ENCODE results near the gene TSKS.

The TSKS gene

DNA sequence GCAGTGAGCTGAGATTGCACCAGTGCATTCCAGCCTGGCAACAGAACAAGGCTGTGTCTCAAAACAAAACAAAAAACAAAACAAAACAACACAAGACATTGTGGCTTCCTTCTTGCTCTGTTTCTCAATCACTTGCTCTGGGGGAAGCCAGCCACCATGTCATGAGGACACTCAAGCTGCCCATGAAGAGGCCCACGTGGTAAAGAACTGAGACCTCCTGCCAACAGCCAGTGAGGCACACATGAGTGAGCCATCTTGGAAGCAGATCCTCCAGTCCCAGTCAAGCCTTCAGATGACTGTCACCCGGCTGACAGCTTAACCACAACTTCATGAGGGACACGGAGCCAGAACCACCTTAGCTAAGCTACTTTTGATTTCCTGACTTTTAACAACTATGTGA, 47.0 kb downstream of the TSKS start:
- no peak for DNase-seq

DNA sequence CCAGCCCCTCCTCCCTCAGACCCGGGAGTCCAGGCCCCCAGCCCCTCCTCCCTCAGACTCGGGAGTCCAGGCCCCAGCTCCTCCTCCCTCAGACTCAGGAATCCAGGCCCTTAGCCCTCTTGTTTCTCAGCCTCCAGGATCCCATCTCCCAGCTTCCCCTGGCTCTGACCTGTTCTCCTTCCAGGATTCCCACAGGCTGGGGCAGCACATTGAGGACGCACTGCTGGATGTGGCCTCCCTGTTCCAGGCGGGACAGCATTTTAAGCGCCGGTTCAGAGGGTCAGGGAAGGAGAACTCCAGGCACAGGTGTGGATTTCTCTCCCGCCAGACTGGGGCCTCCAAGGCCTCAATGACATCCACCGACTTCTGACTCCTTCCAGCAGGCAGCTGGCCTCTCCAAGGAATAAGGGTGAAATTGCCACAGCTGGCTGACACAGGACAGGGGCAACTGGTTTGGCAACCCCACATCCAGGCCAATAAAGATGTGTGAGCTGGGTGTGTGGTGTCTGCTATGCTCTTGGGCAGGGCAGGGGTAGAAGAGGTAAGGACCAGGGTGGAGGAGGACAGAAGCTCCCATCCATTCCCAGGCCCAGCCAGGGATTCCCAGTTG, 49.8 kb downstream of the TSKS start:
- DNase-seq, result no peak

DNA sequence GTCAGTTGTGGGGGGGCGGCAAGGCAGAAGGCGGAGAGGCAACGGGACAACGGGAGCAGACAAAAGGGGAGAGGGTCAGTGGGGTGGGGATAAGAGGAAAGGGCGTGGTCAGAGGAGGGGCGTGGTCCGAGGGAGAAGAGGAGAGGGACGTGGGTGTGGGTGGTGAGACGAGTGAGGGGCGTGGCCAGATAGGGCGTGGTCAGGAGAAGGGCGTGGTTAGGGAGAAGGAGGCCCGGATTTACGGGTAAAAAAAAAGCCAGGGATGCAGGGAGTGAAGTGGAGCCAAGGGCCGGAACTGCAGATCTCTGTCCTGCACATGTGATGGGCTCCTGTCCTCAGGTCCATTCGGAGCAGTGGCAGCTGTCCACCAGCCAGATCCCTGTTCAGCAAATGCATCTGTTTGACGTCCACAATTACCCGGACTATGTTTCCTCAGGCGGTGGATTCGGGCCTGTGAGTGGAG, 50.7 kb downstream of the TSKS start:
- no peak for DNase-seq

DNA sequence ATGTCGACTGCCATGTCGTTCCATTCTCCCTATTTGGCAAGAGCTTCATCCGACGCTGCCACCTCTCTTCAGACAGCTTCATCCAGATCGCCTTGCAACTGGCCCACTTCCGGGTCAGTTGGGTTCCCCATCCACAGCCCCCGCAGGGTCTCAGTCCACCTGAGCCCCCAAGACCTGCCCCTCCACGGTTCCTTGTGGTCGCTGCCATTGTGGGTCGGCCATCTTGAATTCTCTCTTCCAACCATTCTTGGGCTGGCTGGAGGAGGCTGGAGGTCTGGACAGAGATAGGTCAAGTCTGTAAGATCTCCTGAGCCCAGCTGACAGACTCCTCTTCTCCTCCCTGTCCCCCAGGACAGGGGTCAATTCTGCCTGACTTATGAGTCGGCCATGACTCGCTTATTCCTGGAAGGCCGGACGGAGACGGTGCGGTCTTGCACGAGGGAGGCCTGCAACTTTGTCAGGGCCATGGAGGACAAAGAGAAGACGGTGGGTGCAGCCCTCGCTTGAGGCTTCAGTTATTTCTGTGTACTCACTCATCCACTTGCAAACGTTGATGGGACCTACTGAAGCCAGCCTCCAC, 52.6 kb downstream of the TSKS start:
- no peak for DNase-seq

DNA sequence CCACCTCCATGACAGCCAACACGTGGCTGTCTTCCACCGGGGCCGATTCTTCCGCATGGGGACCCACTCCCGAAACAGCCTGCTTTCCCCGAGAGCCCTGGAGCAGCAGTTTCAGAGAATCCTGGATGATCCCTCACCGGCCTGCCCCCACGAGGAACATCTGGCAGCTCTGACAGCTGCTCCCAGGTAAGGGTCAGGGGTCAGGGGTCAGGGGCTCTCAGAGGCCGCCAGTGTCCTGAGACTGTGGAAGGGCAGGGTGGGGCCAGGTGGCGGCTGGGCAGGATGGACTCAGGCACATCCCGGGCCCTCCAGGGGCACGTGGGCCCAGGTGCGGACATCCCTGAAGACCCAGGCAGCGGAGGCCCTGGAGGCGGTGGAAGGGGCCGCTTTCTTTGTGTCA, 57.2 kb downstream of the TSKS start:
- no peak for DNase-seq

DNA sequence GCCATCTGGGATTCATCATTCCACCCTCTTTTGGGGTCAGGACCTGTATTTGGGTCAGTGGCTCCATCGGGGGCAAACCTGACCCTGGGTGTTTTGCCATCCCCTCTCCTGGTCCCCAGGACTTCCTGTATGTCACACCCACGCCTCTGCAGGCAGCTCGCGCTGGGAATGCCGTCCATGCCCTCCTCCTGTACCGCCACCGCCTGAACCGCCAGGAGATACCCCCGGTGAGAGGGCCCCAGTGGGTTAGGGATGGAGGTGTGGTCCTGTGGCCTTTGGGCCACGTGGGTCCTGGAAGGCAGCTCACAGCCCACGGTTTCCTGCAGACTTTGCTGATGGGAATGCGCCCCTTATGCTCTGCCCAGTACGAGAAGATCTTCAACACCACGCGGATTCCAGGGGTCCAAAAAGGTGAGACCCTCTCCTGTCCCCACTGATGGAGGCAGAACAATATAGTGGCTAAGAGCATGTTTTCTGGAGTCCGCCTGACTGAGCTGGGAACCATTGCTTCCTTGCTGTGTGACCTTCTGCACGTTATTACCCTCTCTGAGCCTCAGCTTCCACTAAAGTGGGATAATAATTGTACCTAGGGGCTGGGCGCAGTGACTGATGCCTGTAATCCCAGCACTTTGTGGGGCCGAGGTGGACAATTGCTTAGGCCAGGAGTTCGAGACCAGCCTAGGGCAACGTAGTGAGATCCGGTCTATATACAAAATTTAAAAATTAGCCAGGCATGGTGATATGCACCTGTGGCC, 58.0 kb downstream of the TSKS start:
- no peak for DNase-seq

DNA sequence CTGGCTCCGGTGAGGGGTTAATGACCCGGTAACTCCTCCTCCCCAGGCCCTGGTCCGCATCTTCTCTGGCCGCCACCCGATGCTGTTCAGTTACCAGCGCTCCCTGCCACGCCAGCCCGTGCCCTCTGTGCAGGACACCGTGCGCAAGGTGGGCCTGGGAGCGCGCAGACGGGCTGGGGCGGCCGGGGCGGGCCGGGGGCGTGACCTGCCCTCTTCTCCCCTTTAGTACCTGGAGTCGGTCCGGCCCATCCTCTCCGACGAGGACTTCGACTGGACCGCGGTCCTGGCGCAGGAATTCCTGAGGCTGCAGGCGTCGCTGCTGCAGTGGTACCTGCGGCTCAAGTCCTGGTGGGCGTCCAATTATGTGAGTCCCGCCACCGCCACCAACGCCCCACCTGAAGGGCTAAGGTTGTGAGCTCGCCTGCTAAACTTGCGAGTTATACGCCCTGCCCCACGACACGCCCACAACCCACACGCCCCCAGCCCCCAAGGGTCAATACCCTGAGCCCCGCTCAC, 61.8 kb downstream of the TSKS start:
- no peak for DNase-seq

DNA sequence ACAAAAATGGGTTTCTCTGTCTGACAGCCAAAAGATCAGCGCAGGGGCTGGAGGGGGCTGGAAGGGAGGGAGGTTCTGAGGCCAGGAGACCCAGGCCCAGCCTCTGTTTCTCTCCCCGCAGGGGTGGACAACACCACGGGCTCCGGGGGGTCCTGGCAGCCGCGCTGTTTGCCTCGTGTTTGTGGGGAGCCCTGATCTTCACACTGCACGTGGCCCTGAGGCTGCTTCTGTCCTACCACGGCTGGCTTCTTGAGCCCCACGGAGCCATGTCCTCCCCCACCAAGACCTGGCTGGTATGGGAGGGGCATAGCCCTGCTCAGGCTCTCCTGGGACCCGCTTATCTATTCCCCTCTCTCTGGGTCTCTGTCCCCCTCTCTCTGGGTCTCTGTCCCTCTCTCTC, 62.5 kb downstream of the TSKS start:
- no peak for DNase-seq

DNA sequence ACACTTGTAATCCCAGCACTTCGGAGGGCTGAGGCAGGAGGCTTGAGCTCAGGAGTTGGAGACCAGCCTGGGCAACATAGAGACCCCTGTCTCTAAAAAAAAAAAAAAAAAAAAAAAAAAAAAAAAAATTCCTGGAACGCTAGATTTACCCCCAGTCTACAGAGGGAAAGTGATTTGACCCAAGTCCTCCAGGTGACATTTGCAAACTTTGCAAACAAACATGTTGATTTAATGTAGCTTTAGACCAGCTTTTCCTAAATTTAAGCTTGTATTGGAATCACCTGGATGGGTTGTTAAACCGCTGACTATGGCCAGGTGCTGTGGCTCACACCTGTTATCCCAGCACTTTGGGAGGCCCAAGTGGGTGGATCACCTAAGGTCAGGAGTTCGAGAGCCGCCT, 63.7 kb downstream of the TSKS start:
- DNase-seq, result no peak

DNA sequence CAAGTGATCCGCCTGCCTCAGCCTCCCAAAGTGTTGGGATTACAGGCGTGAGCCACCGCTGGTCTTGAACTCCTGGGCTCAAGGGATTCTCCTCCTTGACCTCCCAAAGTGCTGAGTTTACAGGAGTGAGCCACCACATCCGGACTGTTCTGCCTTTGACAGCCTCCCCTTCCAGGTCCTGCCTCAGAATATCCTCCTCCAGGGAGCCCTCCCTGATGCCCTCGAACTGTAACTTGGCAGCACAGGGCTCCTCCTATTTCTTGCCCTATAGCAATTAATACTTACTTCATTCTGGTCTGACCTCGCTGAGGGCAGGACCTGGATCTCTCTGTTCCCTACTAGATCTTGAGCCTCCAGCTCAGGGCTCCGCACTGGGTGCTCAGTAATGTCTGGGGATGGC, 66.2 kb downstream of the TSKS start:
- no peak for DNase-seq

DNA sequence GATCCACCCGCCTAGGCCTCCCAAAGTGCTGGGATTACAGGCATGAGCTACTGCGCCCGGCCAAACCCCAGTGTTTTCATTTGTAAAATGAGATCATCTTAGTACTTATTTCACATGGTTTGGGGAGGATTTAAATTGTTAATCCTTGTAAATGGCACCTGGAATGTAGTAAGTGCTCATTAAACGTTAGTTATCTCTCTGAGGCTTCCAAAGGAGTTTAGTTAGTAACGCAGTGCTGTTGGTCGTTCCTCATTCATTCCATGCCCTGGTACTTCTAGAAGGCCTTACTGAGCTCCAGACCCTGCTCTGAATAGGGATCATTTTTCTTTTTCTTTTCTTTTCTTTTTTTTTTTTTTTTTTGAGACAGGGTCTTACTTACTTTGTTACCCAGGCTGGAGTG, 67.0 kb downstream of the TSKS start:
- no peak for DNase-seq

DNA sequence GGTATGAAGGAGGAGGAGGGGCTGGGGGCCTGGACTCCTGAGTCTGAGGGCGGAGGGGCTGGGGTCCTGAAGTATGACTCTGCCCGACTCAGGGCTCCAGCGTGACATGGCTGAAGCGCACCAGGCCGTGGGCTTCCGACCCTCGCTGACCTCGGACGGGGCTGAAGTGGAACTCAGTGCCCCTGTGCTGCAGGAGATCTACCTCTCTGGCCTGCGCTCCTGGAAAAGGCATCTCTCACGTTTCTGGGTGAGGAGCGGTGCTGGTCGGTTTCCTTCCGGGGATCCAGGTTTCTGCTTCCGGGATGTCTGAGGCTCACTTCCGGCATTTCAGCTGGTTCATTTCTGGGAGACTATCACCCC, 71.0 kb downstream of the TSKS start:
- DNase-seq, result peak in 17 of 51 donors; percentile 4 to 43 (median 26)

DNA sequence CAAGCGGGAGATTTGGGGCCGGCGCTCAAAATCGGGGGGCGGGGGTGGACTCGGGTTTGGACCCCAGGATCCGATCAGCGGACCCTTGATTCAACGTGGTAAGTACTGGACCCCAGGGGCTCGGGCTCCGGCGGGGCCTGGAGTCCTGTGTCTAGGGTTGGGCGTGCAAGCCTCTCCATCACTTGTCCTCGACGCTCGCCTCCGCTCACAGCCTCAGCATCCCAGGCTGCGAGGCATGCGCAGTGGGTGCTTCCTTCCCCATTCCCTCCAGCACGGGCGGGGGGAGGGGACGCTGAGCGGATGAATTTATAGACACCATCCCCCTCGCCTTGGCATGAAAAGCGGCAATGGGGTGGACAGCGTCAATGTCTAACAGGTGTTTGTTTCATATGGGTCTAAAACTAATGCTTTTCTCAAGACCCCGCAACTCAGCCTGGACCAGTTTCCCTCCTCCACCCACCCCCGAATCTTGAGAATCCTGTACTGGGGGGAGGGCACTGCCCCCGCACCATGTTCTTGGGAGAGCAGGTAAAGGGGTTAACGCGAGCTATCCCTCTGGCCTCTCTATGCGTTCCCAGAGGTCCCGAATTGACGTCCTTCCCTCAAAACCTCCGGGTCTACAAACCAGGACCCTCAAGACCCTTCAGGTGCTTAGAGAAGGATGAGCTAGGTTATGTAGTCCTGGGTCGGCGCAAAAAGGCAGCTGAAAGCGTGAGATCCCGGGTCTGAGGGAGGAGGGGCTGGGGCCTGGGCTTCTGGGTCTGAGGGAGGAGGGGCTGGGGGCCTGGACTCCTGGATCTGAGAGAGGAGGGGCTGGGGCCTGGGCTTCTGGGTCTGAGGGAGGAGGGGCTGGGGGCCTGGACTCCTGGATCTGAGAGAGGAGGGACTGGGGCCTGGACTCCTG, 71.6 kb downstream of the TSKS start:
- peak in 49 of 51 donors; percentile 8 to 88 (median 62) for DNase-seq

DNA sequence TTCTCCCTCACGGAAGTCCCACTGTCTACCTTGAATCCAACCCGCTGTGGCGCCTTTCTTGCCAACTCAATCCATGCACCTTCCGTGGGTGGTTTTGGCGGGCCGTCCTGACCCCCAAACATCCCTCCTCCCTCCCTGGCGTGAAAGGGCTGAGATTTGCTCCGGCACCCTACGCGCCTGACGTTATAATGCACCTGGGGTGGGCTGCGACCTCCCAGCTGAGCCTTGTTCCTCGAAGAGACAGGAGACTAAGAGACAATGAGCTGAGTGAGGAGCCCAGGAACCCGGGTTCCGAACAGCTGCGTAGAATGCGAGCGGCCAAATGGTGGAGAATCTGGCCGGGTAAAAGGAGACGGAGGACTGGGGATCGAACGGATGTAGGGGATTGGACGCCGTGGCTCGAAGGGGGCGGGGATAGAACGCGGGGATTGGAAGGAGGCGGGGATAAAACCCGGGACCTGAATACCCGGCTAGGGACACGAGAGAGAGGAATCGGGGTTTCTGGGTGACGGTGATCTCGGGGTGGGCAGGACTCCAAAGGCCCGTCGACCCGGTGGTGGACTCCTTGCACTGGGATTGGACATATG, 72.4 kb downstream of the TSKS start, which contains the start of gene CPT1C:
CPT1C (plus strand) TSS at position 461 of the 587 bp plus-strand sequence. CDS start 1,137 bp downstream, outside the sequence.
- DNase-seq, result peak in 50 of 51 donors; percentile 17 to 90 (median 75)

DNA sequence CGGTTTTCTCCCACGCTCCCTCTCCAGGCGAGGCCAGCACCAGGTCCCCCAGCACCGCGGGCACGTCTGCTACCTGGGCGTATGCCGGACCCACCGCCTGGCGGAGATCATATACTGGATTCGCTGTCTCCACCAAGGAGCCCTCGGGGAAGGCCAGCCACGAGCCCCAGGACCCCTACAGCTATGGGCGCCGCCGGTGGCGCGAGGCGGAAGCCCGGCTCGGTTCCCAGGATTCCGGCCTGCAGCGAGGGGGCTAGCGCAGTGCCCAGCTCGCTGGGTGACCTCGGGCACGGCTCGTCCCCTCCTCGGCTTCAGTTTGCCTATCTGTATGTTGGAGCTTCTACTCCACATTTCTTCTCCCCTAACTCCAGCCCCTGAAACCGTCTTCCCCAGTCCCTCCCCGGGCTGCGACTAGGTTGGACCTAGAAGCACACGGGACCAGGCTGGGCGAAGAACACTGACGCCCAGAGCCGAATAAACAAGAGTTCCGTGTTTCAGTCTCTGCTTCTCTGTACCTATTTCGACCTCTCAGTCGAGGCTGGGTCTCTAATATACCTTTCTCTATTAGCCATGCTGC, 72.9 kb downstream of the TSKS start:
- DNase-seq, result peak in 7 of 51 donors; percentile 11 to 48 (median 32)
